GM21717 (cell line): ENCODE data around the gene SUFU.
A peak's percentile ranks its signal among the peaks of the same experiment; 100 is the strongest.
"Not testable (repeated sequence)": the region's sequence is repeated elsewhere in the genome, so short reads cannot be mapped to it uniquely, and the experiment has no call there.

Source experiments
- ATAC-seq: cut with Tn5 transposase; IDR thresholded peaks from one replicate; pipeline ENCODE4 v1.9.1; 2021; ENCODE audit warnings: mild to moderate bottlenecking, moderate library complexity; ENCODE audit not compliant: unreplicated experiment

Gene SUFU

GRCh38 chr10:102503264-102504178, at the start of gene SUFU:
Gene SUFU (plus strand): TSS chr10:102503972. CDS start chr10:102504153, 181 bp downstream.
- ATAC-seq, result peak; percentile 54

- not testable (repeated sequence) for ATAC-seq
Measured at GRCh38 chr10:102454662-102455487, 48.9 kb upstream of the SUFU start.

GRCh38 chr10:102455893-102456471, 47.8 kb upstream of the SUFU start:
- ATAC-seq, result no peak

- no peak for ATAC-seq
Measured at GRCh38 chr10:102457591-102458150, 46.1 kb upstream of the SUFU start.

GRCh38 chr10:102458656-102459055, 45.1 kb upstream of the SUFU start:
- no peak for ATAC-seq

GRCh38 chr10:102460836-102461186, 43.0 kb upstream of the SUFU start:
- peak; percentile 18 for ATAC-seq

- ATAC-seq, result peak; percentile 63
Measured at GRCh38 chr10:102461187-102462054, 42.4 kb upstream of the SUFU start.

- ATAC-seq, result no peak
Measured at GRCh38 chr10:102462512-102463054, 41.2 kb upstream of the SUFU start.

- ATAC-seq, result no peak
Measured at GRCh38 chr10:102463983-102464382, 39.8 kb upstream of the SUFU start.

GRCh38 chr10:102465466-102465865, 38.3 kb upstream of the SUFU start:
- no peak for ATAC-seq

- no peak for ATAC-seq
Measured at GRCh38 chr10:102467318-102467717, 36.5 kb upstream of the SUFU start.

- no peak for ATAC-seq
Measured at GRCh38 chr10:102467971-102468438, 35.8 kb upstream of the SUFU start.

- ATAC-seq, result no peak
Measured at GRCh38 chr10:102468683-102469082, 35.1 kb upstream of the SUFU start.

- ATAC-seq, result no peak
Measured at GRCh38 chr10:102470579-102471546, 32.9 kb upstream of the SUFU start.

- ATAC-seq, result no peak
Measured at GRCh38 chr10:102473445-102474331, 30.1 kb upstream of the SUFU start.

GRCh38 chr10:102475451-102476040, 28.2 kb upstream of the SUFU start:
- no peak for ATAC-seq

- no peak for ATAC-seq
Measured at GRCh38 chr10:102476466-102477141, 27.2 kb upstream of the SUFU start.
